Smooth muscle cell (in vitro differentiated cells): ENCODE results near the gene LYVE1. TPM values are rescaled to one million over a fixed set of nuclear protein-coding genes. Genes with fewer than 3 reads are reported as not detected.

Experiments used
- DNase-seq: peaks from one replicate; lab custom pipeline; 2025; ENCODE audit not compliant: unreplicated experiment; lab: John Stamatoyannopoulos, UW
- H2AFZ ChIP-seq: fragments of 200-600 bp; sonication (generic); 2 replicates; pipeline ENCODE4 v1.6.0; 2016; ENCODE audit warnings: antibody characterized with exemption, low read depth, mild to moderate bottlenecking
- H3F3A ChIP-seq: fragments of 200-600 bp; sonication (generic); 2 replicates; pipeline ENCODE4 v1.6.0; 2017; ENCODE audit warnings: antibody characterized with exemption, low read depth
- H3K27ac ChIP-seq: fragments of 200-600 bp; sonication (generic); 2 replicates; pipeline ENCODE4 v1.5.1; 2016; ENCODE audit warnings: low read depth, mild to moderate bottlenecking
- H3K27me3 ChIP-seq: fragments of 200-600 bp; sonication (generic); 2 replicates; pipeline ENCODE4 v1.6.1; 2016; ENCODE audit warnings: low read depth, mild to moderate bottlenecking
- H3K36me3 ChIP-seq: fragments of 200-600 bp; sonication (generic); 2 replicates; pipeline ENCODE4 v1.5.1; 2016; ENCODE audit warnings: low read depth
- H3K4me1 ChIP-seq: fragments of 200-600 bp; sonication (generic); 2 replicates; pipeline ENCODE4 v1.5.1; 2016; ENCODE audit warnings: low read depth
- H3K4me2 ChIP-seq: fragments of 200-600 bp; sonication (generic); 2 replicates; pipeline ENCODE4 v1.6.0; 2016; ENCODE audit warnings: mild to moderate bottlenecking
- H3K4me3 ChIP-seq: fragments of 200-600 bp; sonication (generic); 2 replicates; pipeline ENCODE4 v1.5.1; 2016; ENCODE audit warnings: mild to moderate bottlenecking
- H3K79me2 ChIP-seq: fragments of 200-600 bp; sonication (generic); 2 replicates; pipeline ENCODE4 v1.6.0; 2016; ENCODE audit warnings: low read depth, mild to moderate bottlenecking
- H3K9ac ChIP-seq: fragments of 200-600 bp; sonication (generic); 2 replicates; pipeline ENCODE4 v1.6.0; 2016; ENCODE audit warnings: low read depth
- H3K9me3 ChIP-seq: fragments of 200-600 bp; sonication (generic); replicated peaks from 2 replicates; pipeline ENCODE4 v1.5.1; 2016; ENCODE audit warnings: low read depth
- H4K20me1 ChIP-seq: fragments of 200-600 bp; sonication (generic); 2 replicates; pipeline ENCODE4 v1.6.0; 2016; ENCODE audit warnings: low read depth
- WGBS: methylation state at CpG from one replicate; pipeline ENCODE4 v1.1.7; 2016; ENCODE audit warnings: low lambda C conversion rate; 5-methylcytosine and 5-hydroxymethylcytosine counted together
- polyA plus RNA-seq: library from polyadenylated mRNA; unstranded; fragments of >200 nt; fragmentation: Nextera tagmentation; extraction: Ambion mirVana; gene quantifications from 2 replicates; pipeline ENCODE4 v1.2.1, GENCODE V29; 2016
- total RNA-seq: library from RNA; depleted of rRNA; stranded (reverse); fragments of >200 nt; gene quantifications from 2 replicates; pipeline ENCODE4 v1.2.3, GENCODE V29; 2014
- TF ChIP-seq, protein P1 (sequence below): fragments of 200-600 bp; sonication (generic); IDR thresholded peaks from 2 replicates; pipeline ENCODE4 v1.5.1; 2017; ENCODE audit warnings: borderline replicate concordance, mild to moderate bottlenecking, antibody characterized with exemption; ENCODE audit not compliant: insufficient read depth, poor library complexity, severe bottlenecking

The LYVE1 gene
- total and polyA plus RNA-seq, 2 experiments from 2014 or later = not detected

- TF ChIP-seq, protein P1, sequence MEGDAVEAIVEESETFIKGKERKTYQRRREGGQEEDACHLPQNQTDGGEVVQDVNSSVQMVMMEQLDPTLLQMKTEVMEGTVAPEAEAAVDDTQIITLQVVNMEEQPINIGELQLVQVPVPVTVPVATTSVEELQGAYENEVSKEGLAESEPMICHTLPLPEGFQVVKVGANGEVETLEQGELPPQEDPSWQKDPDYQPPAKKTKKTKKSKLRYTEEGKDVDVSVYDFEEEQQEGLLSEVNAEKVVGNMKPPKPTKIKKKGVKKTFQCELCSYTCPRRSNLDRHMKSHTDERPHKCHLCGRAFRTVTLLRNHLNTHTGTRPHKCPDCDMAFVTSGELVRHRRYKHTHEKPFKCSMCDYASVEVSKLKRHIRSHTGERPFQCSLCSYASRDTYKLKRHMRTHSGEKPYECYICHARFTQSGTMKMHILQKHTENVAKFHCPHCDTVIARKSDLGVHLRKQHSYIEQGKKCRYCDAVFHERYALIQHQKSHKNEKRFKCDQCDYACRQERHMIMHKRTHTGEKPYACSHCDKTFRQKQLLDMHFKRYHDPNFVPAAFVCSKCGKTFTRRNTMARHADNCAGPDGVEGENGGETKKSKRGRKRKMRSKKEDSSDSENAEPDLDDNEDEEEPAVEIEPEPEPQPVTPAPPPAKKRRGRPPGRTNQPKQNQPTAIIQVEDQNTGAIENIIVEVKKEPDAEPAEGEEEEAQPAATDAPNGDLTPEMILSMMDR = no peak
- H3K4me1 ChIP-seq = peaks cover 7% of the 10 kb centered on the region
- no peak overlapping the region for H3K9ac ChIP-seq
- WGBS = 95% methylated on average over 11 of the region's 11 CpGs
- no peak overlapping the region for H3K27ac ChIP-seq
- H3F3A ChIP-seq = peaks cover 10% of the 10 kb centered on the region
- no peaks in the 10 kb centered on the region for H3K36me3 ChIP-seq
- no peaks in the 10 kb centered on the region for H3K27me3 ChIP-seq
- no peak overlapping the region for H3K4me2 ChIP-seq
- H3K79me2 ChIP-seq = no peaks in the 10 kb centered on the region
- no peak for DNase-seq
- no peak overlapping the region for H3K4me3 ChIP-seq
- no peaks in the 10 kb centered on the region for H4K20me1 ChIP-seq
- no peaks in the 10 kb centered on the region for H3K9me3 ChIP-seq
- H2AFZ ChIP-seq = no peak overlapping the region
These were observed 32.2 kb upstream of the LYVE1 start for GRCh38 chr11:10600570-10601248.

- H4K20me1 ChIP-seq = no peaks in the 10 kb centered on the region
- 71% methylated on average over 6 of the region's 6 CpGs for WGBS
- H3F3A ChIP-seq = peaks cover under 1% of the 10 kb centered on the region
- H3K9ac ChIP-seq = no peak overlapping the region
- H3K4me3 ChIP-seq = no peak overlapping the region
- H3K4me1 ChIP-seq = peaks cover under 1% of the 10 kb centered on the region
- H3K9me3 ChIP-seq = no peaks in the 10 kb centered on the region
- H3K27ac ChIP-seq = no peak overlapping the region
- H3K79me2 ChIP-seq = no peaks in the 10 kb centered on the region
- no peak for DNase-seq
- H3K27me3 ChIP-seq = no peaks in the 10 kb centered on the region
- no peak overlapping the region for H3K4me2 ChIP-seq
- no peaks in the 10 kb centered on the region for H3K36me3 ChIP-seq
- H2AFZ ChIP-seq = no peak overlapping the region
- TF ChIP-seq, protein P1 = no peak
These were observed 31.1 kb upstream of the LYVE1 start for GRCh38 chr11:10599388-10600175.

GRCh38 chr11:10598816-10599215 is 30.4 kb upstream of the LYVE1 start:
- H3K4me3 ChIP-seq = no peak overlapping the region
- no peaks in the 10 kb centered on the region for H3F3A ChIP-seq
- DNase-seq = no peak
- no peak overlapping the region for H3K27ac ChIP-seq
- WGBS = 94% methylated on average over 6 of the region's 6 CpGs
- no peaks in the 10 kb centered on the region for H3K27me3 ChIP-seq
- no peaks in the 10 kb centered on the region for H3K79me2 ChIP-seq
- H3K36me3 ChIP-seq = no peaks in the 10 kb centered on the region
- no peak overlapping the region for H3K4me2 ChIP-seq
- no peak overlapping the region for H2AFZ ChIP-seq
- H3K4me1 ChIP-seq = no peaks in the 10 kb centered on the region
- H4K20me1 ChIP-seq = no peaks in the 10 kb centered on the region
- H3K9me3 ChIP-seq = no peaks in the 10 kb centered on the region
- TF ChIP-seq, protein P1 = no peak
- H3K9ac ChIP-seq = no peak overlapping the region
